COR-L47 (cell line): Measurements from ENCODE around the gene APOA1.
"Not testable (repeated sequence)": the region's sequence is repeated elsewhere in the genome, so short reads cannot be mapped to it uniquely, and the experiment has no call there.

ENCODE experiments used
- DNase-seq: peaks from one replicate; lab custom pipeline; 2025; lab: John Stamatoyannopoulos, UW

APOA1 gene

DNA sequence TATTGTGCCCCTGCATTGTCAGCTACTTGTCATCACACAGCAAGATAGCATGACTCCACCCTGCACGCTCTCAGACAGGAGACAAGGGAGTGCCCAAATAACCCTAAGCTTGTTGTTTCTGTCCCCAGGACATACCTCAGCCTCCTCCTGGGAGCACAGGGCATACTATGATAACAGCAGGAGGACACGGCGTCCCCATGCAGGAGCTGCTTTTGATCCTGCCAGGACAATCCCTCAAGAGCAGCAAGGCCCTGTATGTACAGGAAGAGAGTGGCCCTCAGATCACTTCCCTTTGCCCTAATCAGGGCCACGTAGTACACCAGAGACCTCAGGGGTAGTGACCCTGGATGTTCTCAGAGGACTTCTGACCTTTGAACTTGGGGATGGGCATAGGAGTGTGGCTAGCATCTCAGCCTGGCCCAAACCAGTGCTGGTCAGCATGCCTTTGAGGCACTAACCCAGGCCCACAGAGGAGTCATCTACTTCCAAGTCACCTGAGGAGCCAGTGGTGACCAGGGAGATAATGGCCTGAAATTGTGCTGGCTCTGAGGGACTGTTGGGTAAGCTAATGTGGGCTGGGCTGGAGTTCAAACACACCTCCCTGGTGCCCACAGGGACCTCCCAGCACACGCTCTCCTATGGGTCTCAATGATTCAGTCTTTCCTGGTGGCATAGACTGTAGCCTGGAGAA lies 23.5 kb downstream of the APOA1 start:
- no peak for DNase-seq

DNA sequence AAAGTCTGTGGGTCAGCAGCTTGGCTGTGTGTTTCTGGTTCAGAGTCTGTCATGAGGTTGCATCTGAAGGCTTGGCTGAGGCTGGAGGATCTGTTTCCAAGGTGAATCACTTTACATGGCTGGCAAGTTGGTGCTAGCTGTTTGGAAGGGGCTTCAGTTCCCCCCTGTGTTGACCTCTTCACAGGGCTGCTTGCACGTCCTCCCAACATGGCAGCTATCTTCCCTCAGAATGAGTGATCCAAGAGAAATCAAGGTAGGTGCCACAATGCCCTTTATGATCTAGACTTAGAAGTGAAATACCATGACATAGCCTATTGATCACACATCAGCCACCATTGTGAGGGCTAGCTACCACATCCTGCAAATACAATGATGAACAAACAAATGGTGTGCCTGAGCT lies 24.3 kb downstream of the APOA1 start:
- no peak for DNase-seq

DNA sequence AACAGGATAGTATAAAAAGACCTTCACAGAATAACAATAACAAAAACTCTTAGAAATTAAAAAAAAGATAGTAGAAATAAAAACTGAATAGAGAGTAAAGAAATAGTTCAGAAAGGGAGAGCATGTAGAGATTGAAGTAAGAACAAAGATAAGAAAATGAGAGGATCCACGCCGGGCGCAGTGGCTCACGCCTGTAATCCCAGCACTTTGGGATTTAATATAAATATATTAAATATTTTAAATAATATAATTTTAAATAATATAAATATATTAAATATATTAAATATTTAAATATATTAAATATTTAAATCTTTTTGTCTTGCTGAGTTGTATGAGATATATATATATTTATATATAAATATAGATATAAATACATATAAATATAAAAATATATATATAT lies 25.3 kb downstream of the APOA1 start:
- no peak for DNase-seq

DNA sequence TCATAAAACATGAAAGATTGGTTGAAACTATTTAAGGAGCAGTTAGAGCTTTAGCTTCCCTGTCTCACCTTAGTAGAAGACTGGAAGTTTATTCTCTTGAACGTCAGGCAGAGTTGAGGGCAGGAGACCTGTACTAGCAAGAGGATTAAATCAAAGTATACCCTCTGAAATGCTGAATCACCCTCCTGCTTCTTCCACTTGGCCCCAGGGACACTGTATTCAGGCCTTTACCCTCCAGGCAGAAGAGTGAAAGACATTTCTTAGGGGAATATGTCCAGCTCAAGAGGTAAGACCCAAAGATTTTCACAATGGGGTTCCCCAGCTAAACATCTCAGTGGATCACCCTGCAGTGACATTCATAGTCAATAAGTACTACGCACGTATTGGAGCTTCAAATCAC lies 26.2 kb downstream of the APOA1 start:
- DNase-seq: no peak

DNA sequence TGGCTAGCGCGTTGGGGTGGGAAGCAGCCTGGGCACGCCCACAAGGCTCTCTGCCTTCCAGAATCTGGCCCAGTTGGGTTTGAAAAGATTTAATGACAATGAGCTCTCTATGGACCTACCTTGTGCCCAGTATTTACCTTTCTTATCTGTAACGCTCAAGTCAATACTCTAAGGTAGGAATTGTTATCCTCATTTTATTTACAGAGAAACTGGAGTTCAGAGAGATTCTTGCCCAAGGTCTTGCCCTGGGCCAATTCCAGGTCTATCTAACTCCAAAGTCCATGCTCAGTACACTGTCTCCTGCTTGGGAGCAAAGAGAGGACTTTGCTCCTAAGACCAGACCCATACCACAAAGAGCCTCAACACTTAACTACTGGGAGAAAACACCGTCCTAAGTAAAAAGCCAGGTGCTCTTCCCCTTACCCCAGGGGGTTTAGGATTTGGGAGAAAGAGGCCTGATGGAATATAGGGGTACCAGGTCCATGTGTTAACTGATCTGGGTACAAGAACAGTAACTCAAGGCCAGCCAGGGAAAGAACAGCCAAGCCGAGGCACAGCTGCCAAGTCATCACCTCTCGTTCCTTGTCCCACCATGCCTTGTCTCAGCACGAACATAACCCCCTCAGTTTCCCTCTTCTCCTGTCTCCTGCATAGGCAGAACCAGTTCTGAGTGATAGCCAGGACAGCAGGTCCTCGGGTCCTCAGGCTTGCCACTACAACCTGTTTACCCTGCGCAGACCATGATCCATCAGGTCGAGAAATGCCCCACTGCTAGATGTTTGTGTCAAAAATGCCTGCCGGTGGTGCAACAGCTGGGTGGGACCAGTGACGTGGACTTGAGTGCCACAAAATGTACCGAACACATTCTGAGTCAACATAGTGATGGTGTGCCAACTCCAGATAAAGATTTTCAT lies 28.9 kb downstream of the APOA1 start:
- no peak for DNase-seq

DNA sequence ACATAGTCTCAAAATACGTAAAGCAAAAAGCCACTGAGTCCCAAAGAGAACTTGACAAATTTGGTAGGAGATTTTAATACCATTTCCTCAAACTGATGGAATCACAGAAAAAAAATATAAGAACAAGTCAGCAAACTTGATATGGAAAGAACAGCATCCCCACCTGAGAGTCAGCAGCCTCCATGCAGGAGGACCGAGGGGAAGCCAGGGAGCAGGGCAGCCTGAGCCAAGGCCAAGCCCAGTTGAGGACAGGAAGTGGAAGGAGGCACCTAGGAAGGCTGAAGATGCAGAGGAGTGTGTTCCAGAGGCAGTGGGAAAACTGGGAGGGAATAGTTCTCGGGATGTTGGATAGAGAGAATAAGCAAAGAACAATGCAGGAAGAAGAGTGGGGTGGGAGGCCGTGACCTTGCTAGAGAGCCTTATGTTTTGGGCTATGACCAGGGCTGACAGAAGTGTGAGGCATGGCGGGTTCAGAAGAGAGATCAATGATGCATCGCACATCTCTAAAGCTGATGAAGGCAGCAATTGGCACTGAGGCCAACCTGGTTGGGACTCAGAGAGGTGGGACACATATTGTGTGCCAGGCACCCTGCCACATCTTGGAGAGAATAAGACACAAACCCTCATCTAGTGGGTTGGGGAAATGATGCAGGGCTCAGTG lies 29.7 kb downstream of the APOA1 start:
- no peak for DNase-seq

DNA sequence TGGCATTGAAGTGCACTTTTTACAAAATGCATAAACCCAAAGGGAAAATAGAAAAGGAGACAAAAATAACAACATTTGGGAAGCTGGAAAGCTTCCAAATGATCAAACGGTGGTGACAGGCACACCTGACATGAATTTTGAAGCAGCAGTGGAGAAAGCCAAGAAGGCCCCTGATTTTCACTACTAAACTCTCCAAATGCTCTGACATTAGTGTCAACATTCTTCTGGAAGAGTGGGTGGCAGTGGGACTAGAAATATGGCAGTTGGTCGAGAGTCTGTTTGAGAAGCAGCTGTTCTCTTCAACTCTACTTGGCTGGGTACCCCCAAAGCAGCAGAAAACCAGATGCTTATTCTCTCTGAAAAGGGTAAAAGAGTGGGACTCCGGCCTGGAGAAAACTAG lies 33.4 kb downstream of the APOA1 start:
- no peak for DNase-seq

DNA sequence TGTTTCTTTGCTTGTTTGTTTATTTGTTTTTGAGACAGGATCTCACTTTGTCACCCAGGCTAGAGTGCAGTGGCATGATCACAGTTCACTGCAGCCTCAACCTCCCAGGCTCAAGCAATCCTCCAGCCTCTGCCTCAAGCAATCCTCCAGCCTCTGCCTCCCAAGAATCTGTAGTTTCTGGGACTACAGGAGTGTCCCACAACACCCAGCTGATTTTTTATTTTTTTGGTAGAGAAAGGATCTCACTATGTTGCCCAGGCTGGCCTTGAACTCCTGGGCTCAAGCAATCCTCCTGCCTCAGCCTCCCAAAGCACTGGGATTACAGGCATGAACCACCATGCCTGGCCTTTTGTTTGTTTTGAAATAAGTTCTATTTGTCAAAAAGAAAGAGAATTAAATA lies 35.8 kb downstream of the APOA1 start:
- not testable (repeated sequence) for DNase-seq

DNA sequence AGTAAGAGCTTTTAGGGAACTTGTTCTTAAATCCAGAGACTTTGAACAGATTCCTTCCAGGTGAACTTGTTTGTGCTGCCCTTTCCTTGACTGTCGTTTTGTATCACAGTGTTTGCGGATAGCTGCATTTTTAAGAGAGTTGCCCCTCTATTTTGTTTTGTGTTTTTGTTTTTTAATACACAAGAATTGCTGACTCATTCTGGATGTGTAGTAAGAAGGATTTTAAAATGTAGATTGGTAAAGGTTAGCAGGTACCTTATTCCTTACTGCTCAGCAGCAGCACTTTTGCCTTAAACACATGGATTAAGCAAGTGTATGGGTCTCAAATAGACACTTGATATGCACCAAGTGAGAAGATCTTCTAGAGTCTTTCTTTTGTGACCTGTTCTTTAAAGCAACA lies 36.8 kb downstream of the APOA1 start:
- DNase-seq: no peak

DNA sequence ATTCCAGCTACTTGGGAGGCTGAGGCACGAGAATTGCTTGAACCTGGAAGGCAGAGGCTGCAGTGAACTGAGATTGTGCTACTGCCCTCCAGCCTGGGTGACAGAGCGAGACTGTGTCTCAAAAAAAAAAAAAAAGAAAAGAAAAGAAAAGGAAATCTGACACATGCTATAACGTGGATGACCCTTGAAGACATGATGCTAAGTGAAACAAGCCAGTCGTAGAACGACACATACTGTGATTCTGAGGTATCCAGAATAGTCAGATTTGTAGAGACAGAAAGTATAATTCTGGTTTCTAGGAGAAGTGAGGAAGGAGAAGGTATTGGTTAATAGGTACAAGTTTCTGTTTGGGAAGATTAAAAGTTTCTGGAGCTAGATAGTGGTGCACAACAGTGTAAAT lies 39.1 kb downstream of the APOA1 start:
- DNase-seq: no peak

DNA sequence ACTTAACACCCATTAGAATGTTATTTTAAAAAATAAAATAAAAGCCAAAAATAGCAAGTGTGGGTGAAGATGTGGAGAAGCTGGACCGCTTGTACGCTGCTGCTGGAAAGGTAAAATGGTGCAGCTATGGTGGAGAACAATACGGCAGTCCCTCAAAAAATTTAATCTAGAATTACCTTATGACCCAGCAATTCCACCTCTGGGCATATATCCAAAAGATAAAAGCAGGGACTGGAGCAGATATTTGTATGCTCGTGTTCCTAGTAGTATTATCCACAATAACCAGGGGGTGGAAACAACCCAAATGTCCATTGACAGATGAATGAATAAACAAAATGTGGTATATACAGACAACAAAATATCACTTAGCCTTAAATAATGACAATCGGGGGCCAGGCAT lies 39.6 kb downstream of the APOA1 start:
- DNase-seq: no peak

DNA sequence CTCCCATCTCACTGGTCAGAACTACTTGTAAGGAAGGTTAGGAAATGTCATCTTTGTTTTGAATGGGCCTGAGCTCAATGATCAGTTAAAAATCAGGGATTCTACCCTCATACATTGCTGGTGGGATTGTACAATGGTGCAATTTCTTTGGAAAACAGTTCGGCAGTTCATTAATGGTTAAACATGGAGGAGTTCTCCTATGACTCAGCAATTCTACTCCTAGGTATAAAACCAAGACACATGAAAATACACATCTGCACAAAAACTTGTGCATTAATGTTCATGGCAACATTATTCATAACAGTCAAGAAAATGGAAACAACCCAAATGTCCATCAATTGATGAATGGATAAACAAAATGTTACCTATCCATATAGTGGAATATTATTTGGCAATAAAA lies 40.9 kb downstream of the APOA1 start:
- DNase-seq: no peak

DNA sequence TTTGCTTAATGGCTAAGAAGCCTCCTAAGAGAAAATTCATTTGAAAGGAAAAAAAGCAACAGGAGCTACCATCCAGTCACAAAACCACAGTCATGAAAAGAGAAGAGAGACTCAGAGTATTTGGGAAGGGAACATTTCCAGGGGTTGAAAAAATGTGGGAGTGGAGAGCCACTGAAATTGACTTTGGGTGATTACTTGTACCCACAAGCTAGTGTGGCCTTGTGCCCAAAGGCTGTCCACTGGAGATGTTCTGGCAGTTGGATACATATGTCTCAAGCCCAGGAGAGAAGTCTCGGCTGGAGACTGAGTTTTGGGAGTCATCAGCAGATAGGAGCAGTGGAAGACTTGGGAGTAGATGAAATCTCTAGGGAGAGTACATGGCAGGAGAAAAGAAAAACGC lies 42.6 kb downstream of the APOA1 start:
- DNase-seq: no peak

DNA sequence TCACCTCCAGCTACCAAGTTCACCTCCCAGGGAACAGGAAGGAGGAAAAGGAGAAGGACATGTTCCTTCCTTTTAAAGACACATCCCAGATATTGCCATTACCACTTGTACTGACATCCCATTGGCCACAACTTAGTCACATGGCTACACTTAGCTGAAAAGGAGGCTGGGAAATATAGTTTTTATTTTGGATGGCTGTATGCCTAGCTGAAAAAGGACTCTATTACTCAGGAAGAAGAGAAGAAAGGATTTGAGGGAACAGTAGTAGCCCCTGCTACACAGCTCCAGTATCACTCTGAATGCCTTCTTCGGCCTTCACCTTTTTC lies 43.7 kb downstream of the APOA1 start:
- DNase-seq: no peak

DNA sequence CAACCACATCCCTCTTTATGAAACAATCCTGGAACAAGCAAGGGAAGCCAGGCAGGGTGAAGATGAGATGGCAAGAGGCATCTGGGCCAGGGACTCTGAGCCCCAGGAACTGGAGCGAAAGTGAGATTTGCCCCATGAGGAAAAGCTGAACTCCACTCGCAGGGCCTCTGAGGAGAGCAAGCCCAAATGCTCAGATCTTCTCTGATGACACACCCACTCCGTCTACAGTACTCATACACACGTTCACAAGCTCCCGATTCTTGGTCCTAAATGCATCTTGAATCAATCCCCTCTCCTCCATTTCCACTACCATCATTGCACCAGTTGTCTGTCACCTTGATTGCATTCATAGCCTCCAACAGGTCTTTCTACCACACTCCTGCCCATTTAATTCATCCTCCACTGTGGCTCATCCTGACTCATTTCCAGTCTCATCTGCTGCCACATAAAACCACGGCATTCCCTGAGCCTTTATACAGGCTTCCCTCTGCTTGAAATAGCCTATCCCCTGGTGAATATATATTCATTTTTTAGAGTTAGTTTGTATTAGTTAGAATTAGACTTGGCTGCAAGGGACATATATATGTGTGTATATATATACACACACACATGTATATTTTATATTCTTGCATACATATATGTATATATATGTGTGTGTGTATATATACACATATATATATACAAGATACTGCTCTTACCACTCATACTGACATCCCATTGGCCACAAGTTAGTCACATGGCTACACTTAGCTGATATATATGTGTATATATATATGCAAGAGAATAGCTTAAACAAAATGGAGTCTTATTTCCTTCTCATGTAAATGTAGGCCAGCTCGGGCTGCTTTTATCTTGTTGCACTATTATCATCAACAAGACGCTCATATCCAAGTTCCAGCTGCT lies 44.3 kb downstream of the APOA1 start:
- DNase-seq: no peak

DNA sequence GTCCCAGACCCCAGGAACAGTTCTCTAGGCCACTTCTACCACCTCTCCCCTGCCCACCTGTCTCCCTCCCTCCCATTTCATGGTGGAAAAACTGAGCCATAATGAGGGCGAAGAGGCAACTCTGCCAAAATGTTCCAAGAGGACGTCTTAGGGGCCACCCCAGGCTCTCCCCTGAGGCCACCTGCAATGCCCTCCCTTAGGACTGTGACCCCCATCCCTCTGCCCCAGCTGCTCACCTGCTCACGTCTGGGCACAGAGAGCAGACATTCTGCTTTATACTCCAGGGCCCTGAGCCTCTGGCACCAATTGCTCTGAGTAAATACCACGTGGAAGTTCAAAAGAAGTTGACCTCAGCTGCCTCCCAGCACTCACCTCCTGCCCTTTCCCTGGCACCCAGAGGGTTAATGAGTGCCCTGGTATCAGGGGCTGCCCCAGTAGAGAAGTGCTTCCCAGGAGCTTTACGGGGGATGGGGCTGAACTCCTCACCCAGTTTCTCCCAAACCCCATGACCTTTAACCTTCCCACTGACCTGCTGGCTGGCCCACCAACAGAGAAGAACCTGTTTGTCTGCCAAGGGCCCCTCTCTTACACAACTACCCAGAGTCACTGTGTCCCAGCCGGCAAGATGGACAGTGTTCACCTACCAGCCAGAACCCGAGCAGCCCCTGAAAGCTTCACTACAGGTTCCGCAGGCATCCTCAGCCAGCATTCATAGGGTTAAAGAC lies 45.1 kb downstream of the APOA1 start:
- DNase-seq: no peak

DNA sequence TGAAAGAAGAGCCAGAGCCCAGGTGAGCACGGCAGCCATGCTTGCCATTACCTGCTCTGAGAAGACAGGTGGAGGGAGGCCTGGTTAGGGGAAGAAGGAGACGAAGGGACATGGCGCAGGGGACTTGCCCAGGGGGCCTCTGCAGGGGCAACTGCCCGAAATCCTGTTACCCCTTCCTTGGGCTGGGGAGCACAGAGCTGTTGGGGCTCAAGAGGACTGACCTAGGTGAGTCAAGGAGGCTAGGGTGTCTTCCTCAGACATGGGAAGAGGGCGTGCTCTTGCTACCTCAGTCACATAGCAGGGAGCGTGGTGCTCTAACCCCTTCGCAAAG lies 45.6 kb downstream of the APOA1 start, which contains the start of gene APOA5:
Gene APOA5 (minus strand): TSS at position 67 of the 331 bp plus-strand sequence. CDS start 19 bp downstream, at position 48.
- no peak for DNase-seq

DNA sequence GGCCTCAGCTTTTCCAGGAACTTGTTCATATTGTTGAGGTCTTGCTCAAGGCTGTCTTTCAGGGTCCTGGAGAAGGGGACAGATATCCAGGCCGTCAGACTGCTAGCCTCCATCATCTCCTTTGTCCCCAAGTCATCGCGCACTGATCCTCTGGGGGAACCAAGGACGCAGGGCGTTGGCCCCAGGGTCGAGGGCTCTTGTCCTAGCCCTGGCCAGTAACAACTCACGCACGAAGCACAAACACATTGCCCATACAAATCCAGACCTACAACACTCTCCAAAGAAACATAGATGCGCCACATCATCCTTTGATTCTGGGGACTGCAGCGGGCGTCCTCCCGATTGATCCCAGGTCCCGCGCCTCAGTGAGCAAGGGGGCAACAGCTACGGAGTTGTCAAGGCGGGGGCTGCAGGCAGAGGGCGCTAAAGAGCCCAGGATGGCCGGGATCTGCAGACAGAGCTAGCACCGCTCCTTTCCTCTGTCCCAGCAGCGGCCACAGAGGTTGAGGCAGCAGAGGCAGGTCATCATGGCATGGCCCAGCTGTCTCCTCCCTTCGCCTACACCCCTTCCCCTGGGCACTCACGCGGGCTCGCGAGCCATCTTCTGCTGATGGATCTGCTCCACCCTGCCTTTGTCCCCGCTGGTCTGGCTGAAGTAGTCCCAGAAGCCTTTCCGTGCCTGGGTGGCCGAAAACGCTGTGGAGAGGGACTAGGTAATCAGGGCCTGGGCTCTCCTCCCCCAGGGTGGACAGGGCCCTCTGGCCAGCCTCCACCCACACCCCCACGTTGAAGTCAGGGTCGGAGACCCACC lies 46.2 kb downstream of the APOA1 start:
- peak; percentile 41 for DNase-seq

DNA sequence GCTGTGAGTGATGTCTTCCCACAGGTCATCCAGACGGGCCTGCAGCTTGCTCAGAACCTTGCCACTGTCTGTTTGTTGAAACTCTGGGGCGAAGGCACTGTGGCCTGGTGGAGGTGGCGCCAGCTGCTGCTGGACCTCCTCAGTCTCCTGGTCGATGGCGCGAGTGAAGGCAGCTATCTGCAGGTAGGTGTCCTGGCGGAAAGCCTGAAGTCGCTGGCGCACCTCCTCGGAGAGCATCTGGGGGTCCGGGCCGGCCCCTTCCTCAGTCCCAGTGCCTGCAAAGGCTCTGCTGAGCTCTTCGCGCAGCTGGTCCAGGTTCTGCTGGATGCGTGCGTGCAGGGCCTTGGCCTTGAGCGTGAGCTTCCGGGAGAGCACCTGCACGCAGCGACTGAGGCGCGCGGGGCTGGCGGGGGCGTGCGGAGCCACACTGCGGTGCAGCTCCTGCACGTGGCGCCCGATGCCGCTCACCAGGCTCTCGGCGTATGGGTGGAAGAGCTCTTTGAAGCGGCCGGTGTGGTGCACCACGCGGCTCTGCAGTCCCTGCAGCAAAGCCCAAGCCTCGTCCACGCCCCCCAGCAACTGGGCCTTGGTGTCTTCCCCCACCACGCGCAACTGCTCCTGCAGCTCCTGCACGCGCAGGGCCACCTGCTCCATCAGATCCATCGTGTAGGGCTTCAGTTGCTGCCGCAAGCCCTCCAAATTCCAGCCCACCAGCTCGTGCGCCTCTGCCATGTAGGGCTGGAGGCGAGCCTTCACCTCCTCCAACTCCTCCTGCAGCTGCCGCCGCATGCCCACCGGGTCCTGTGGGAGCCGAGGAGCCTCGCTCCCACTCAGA lies 47.0 kb downstream of the APOA1 start:
- DNase-seq: no peak

DNA sequence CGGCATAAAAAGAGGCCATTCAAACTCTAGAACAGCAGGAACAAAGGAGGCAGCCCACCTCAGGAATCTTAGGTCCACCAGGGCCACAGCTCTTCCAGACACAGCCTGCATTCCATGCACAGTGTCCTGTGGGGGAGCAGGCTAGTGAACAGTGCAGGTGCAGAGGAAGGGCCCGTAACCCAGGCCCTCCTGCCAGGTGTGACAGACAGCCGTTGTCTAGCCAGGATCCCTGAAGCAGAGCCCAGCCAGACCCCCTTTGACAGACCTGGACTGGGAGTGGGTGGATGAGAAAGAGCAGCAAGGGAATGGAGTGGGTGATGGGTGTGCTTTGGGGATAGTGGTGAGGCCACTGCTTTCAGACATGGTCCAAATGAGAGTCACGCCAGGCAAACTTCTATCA lies 48.4 kb downstream of the APOA1 start:
- no peak for DNase-seq
